Mesenchymal stem cell (in vitro differentiated cells and primary cell): ENCODE results near the gene C14orf180.

Source experiments
- DNase-seq: peaks from one replicate; pipeline ENCODE4 v3.0.0-alpha.2; 2013
- H2AFZ ChIP-seq: one replicate; pipeline ENCODE4 v1.6.1; 2013; ENCODE audit warnings: low read depth, mild to moderate bottlenecking, control low read depth, inconsistent platforms, low read length, moderate library complexity
- H2AK5ac ChIP-seq: 2 replicates; pipeline ENCODE4 v1.6.1; 2013; ENCODE audit warnings: low read length, moderate library complexity, mild to moderate bottlenecking, inconsistent platforms; ENCODE audit not compliant: severe bottlenecking
- H2BK120ac ChIP-seq: one replicate; pipeline ENCODE4 v1.6.1; 2013; ENCODE audit warnings: low read depth, mild to moderate bottlenecking, inconsistent platforms, low read length, moderate library complexity
- H2BK12ac ChIP-seq, 2 experiments: one replicate each; pipeline ENCODE4 v1.6.1; 2013; ENCODE audit warnings: inconsistent platforms in 2 of 2, low read length in 2 of 2, mild to moderate bottlenecking in 2 of 2, moderate library complexity in 2 of 2, control low read depth in 1 of 2
- H2BK15ac ChIP-seq: one replicate; pipeline ENCODE4 v1.6.1; 2013; ENCODE audit warnings: mild to moderate bottlenecking, low read depth, inconsistent platforms; ENCODE audit not compliant: poor library complexity, severe bottlenecking
- H2BK5ac ChIP-seq: 2 replicates; pipeline ENCODE4 v1.6.1; 2013; ENCODE audit warnings: low read depth, mild to moderate bottlenecking, low read length, control low read depth, inconsistent platforms; ENCODE audit not compliant: poor library complexity, severe bottlenecking
- H3K14ac ChIP-seq, 2 experiments: one replicate each; pipeline ENCODE4 v1.6.1; 2013; ENCODE audit warnings: inconsistent platforms in 2 of 2, low read length in 2 of 2, control low read depth in 1 of 2, mild to moderate bottlenecking in 1 of 2, moderate library complexity in 1 of 2
- H3K18ac ChIP-seq, 2 experiments: one replicate each; pipeline ENCODE4 v1.6.1; 2013; ENCODE audit warnings: inconsistent platforms in 2 of 2, low read length in 2 of 2, control low read depth in 1 of 2, low read depth in 1 of 2, mild to moderate bottlenecking in 1 of 2
- H3K23ac ChIP-seq, 2 experiments: one replicate each; pipeline ENCODE4 v1.6.1; 2013; ENCODE audit warnings: inconsistent platforms in 2 of 2, low read length in 2 of 2, mild to moderate bottlenecking in 2 of 2, moderate library complexity in 2 of 2, control low read depth in 1 of 2
- H3K27ac ChIP-seq: 2 replicates; pipeline ENCODE4 v1.5.1; 2013; ENCODE audit warnings: mild to moderate bottlenecking, moderate library complexity, low read length, control low read depth, inconsistent platforms; ENCODE audit not compliant: poor library complexity, severe bottlenecking
- H3K27me3 ChIP-seq, 2 experiments: 2 replicates each; pipeline versions ENCODE4 v1.6.1 to v1.7.0; 2013; ENCODE audit warnings: low read length in 2 of 2, mild to moderate bottlenecking in 2 of 2, moderate library complexity in 2 of 2, control low read depth in 1 of 2, inconsistent platforms in 1 of 2; ENCODE audit not compliant: control insufficient read depth in 1 of 2, insufficient read depth in 1 of 2
- H3K36me3 ChIP-seq, 2 experiments: 2 replicates each; pipeline versions ENCODE4 v1.6.1 to v1.7.0; 2013; ENCODE audit warnings: low read length in 2 of 2, control low read depth in 1 of 2, inconsistent platforms in 1 of 2, low read depth in 1 of 2, mild to moderate bottlenecking in 1 of 2; ENCODE audit not compliant: insufficient read depth in 2 of 2, control insufficient read depth in 1 of 2
- H3K4ac ChIP-seq, 2 experiments: one replicate each; pipeline ENCODE4 v1.6.1; 2013; ENCODE audit warnings: inconsistent platforms in 2 of 2, low read length in 2 of 2, mild to moderate bottlenecking in 2 of 2, moderate library complexity in 2 of 2, control low read depth in 1 of 2, low read depth in 1 of 2
- H3K4me1 ChIP-seq: 2 replicates; pipeline ENCODE4 v1.6.1; 2013; ENCODE audit warnings: low read depth, low read length, control low read depth; ENCODE audit not compliant: control insufficient read depth, insufficient read depth
- H3K4me2 ChIP-seq: 2 replicates; pipeline ENCODE4 v1.6.1; 2013; ENCODE audit warnings: low read length, mild to moderate bottlenecking, inconsistent platforms; ENCODE audit not compliant: poor library complexity, severe bottlenecking
- H3K4me3 ChIP-seq, 2 experiments: 2 replicates each; pipeline versions ENCODE4 v1.5.1 to v1.7.0; 2013; ENCODE audit warnings: low read length in 2 of 2, mild to moderate bottlenecking in 2 of 2, control low read depth in 1 of 2, low read depth in 1 of 2; ENCODE audit not compliant: insufficient read depth in 1 of 2
- H3K79me1 ChIP-seq: replicated peaks from 2 replicates; pipeline ENCODE4 v1.6.1; 2013; ENCODE audit warnings: mild to moderate bottlenecking, control low read depth, low read length, inconsistent platforms; ENCODE audit not compliant: poor library complexity, severe bottlenecking
- H3K9ac ChIP-seq: 2 replicates; pipeline ENCODE4 v1.7.0; 2013; ENCODE audit warnings: mild to moderate bottlenecking, low read length, moderate library complexity
- H3K9me3 ChIP-seq: 2 replicates; pipeline ENCODE4 v1.7.0; 2013; ENCODE audit warnings: mild to moderate bottlenecking, low read length; ENCODE audit not compliant: control insufficient read depth
- H4K8ac ChIP-seq: one replicate; pipeline ENCODE4 v1.6.1; 2013; ENCODE audit warnings: inconsistent platforms, mild to moderate bottlenecking, low read length, moderate library complexity
- H4K91ac ChIP-seq: one replicate; pipeline ENCODE4 v1.6.1; 2013; ENCODE audit warnings: mild to moderate bottlenecking, low read length, inconsistent platforms
- WGBS: methylation state at CpG from one replicate; pipeline ENCODE4 v1.1.7; 2013; ENCODE audit warnings: mixed read lengths; 5-methylcytosine and 5-hydroxymethylcytosine counted together

Gene C14orf180

DNA sequence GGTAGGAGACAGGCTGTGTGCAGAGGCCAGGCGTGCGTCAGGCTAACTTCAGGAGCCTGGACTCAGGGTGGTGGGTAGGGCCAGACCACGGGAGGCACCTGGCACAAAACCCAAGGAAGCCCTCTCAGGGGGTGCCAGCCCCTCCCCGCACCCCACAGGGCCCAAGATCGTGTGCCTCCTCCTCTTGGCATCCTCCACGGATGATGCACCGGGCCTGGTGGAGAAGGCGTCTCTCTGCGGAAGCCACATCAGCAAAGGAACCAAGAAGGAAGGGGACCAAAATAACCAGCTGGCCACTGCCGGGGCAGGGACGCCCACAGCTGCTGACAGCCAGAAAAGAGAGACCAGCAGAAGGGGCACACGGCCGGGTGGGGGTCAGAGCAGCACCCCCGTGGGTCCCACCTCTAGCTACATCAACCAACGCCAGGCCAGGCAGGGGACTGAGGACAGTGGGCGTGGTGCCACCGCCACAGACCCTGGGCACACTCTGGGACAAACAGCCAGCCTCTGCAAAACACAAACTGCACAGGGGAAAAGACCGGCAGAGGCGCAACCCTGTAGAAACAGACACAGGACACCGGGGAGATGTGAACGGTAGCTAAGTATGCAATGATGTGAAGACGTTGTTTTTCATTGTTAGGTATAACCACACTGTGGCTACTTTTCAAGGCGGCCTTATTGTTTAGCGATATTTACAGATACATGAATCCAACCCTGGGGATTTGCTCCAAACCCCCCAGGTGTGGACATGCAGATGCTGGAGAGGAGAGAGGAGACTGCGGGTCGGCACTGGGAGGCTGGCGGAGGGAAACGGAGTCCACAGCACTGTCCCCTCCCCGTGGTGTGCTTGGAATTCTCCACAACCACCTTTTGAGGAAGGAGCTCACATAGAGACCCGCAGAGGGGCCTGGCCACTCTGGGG, 26.1 kb upstream of the C14orf180 start:
- Histone ChIP-seq H3K27me3 (peaks cover 44 to 53% of the 10 kb centered on the region in 2 experiments), H2BK15ac (no peak overlapping the region)

DNA sequence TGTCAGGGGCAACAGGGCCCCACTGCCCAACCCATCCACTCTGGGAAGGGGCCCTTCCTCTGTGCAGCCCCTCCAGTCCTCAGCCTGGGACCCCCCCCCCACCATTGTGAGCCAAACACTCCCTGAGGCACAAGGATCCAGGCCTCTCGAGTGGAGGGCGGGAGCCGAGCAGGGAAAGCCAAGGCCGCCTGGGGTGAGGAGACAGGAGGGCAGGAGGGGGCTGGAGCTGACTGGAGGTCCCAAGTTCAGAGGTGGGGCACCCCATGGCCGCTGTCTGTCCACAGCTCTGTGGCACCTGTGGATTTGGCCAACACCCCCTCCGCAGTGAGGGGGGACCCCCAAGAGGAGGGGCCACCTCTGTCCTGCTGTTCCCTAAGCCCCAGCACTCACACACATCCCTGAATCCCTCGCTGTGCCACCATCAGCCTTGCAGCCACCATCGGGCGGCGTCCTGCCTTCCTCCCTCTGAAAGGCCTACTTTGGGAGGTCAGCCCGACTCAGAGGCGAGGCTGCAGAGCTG, 25.4 kb upstream of the C14orf180 start:
- Histone ChIP-seq H3K27ac (no peak overlapping the region), H4K91ac (no peak overlapping the region), H3K4me1 (peaks cover 7% of the 10 kb centered on the region), H3K4me3 (no peak overlapping the region), H2BK12ac (no peak overlapping the region), H3K23ac (no peak overlapping the region), H2BK15ac (no peak overlapping the region), H4K8ac (no peak overlapping the region), H2BK120ac (no peak overlapping the region), H3K18ac (no peak overlapping the region), H2AK5ac (no peak overlapping the region), H3K14ac (no peak overlapping the region), H3K27me3 (peaks cover 44 to 50% of the 10 kb centered on the region in 2 experiments), H3K4me2 (no peak overlapping the region), H3K9me3 (no peaks in the 10 kb centered on the region), H3K4ac (no peak overlapping the region), H3K9ac (no peak overlapping the region), H3K79me1 (no peaks in the 10 kb centered on the region), H2AFZ (no peak overlapping the region), H3K36me3 (no peaks in the 10 kb centered on the region), H2BK5ac (no peak overlapping the region)
- 77% methylated on average over 12 of the region's 12 CpGs for WGBS
- DNase-seq: no peak

More for the DNA sequence above, 26.1 kb upstream of the C14orf180 start:
- no peak overlapping the region for H3K27ac ChIP-seq
- H4K91ac ChIP-seq: no peak overlapping the region
- H3K14ac ChIP-seq: no peak overlapping the region
- H2BK120ac ChIP-seq: no peak overlapping the region
- 84% methylated on average over 30 of the region's 30 CpGs for WGBS
- H3K23ac ChIP-seq: no peak overlapping the region
- no peak overlapping the region for H2AK5ac ChIP-seq
- no peak overlapping the region for H3K4me2 ChIP-seq
- no peaks in the 10 kb centered on the region for H3K79me1 ChIP-seq
- no peaks in the 10 kb centered on the region for H3K36me3 ChIP-seq
- DNase-seq: no peak
- H3K9ac ChIP-seq: no peak overlapping the region
- H3K9me3 ChIP-seq: no peaks in the 10 kb centered on the region
- no peak overlapping the region for H2BK5ac ChIP-seq
- H4K8ac ChIP-seq: no peak overlapping the region
- no peak overlapping the region for H2BK12ac ChIP-seq
- H3K4me3 ChIP-seq: no peak overlapping the region
- peak overlapping the region in 1 of 2 experiments; percentile 21 for H3K4ac ChIP-seq
- no peak overlapping the region for H2AFZ ChIP-seq
- H3K4me1 ChIP-seq: peaks cover 2% of the 10 kb centered on the region
- no peak overlapping the region for H3K18ac ChIP-seq

DNA sequence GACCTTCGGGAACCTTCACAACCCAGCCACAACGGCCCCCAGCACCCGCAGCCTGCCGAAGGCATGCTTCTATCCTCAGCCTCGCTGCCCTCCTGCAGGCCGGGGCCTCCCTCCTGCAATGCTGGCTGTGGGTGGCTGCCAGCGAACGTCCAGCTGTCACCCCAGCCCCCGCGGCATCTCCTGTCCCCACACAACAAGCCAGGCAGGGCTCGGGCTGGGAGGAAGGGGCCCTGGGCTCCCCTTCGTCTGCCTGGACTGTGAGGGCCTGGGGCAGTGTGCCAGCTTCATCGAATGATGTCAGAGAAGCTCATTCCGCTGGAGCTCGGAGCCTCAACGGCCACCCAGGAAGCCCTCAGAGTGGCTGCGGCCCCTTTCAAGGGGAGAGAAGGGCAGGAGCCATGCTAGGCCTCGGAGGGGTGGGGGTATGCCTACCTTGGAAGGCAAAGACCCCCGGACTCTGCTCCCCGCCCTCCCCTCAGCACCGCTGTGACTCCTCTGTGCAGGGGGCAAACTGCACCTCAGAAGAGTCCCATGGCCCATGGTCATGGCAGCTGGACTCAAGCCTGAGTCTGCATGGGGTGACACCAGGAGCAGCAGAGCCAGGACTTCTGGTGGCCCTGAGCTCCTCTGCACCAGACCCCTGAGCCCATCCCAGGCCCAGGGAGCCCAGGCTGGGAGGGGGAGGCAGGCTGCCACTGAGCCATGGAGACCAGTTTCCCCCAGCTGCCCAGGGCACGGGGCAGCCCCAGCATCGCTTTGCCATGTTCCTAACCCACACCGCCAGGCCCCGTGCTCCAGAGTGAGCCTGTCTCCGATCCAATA, 24.7 kb upstream of the C14orf180 start:
- H3K79me1 ChIP-seq: no peaks in the 10 kb centered on the region
- H2BK12ac ChIP-seq: no peak overlapping the region
- H3K27ac ChIP-seq: no peak overlapping the region

More for the DNA sequence above, 24.7 kb upstream of the C14orf180 start:
- Histone ChIP-seq H4K8ac (no peak overlapping the region), H3K14ac (no peak overlapping the region), H2AK5ac (no peak overlapping the region), H2BK5ac (no peak overlapping the region), H3K4me2 (no peak overlapping the region), H4K91ac (no peak overlapping the region), H3K4me1 (peaks cover 12% of the 10 kb centered on the region), H2BK15ac (no peak overlapping the region), H3K9me3 (no peaks in the 10 kb centered on the region), H3K4ac (no peak overlapping the region), H3K9ac (no peak overlapping the region), H3K4me3 (no peak overlapping the region), H3K23ac (no peak overlapping the region), H3K18ac (no peak overlapping the region), H3K36me3 (no peaks in the 10 kb centered on the region), H2BK120ac (no peak overlapping the region), H3K27me3 (peaks cover 44% of the 10 kb centered on the region in 2 experiments), H2AFZ (no peak overlapping the region)
- 80% methylated on average over 26 of the region's 26 CpGs for WGBS
- DNase-seq: no peak
